GM19463 (cell line): ENCODE data around the gene MSRB1.

ENCODE experiments used
- ATAC-seq: cut with Tn5 transposase; IDR thresholded peaks from one replicate; pipeline ENCODE4 v1.9.1; 2021; ENCODE audit warnings: mild to moderate bottlenecking, moderate library complexity; ENCODE audit not compliant: unreplicated experiment

MSRB1 gene

DNA sequence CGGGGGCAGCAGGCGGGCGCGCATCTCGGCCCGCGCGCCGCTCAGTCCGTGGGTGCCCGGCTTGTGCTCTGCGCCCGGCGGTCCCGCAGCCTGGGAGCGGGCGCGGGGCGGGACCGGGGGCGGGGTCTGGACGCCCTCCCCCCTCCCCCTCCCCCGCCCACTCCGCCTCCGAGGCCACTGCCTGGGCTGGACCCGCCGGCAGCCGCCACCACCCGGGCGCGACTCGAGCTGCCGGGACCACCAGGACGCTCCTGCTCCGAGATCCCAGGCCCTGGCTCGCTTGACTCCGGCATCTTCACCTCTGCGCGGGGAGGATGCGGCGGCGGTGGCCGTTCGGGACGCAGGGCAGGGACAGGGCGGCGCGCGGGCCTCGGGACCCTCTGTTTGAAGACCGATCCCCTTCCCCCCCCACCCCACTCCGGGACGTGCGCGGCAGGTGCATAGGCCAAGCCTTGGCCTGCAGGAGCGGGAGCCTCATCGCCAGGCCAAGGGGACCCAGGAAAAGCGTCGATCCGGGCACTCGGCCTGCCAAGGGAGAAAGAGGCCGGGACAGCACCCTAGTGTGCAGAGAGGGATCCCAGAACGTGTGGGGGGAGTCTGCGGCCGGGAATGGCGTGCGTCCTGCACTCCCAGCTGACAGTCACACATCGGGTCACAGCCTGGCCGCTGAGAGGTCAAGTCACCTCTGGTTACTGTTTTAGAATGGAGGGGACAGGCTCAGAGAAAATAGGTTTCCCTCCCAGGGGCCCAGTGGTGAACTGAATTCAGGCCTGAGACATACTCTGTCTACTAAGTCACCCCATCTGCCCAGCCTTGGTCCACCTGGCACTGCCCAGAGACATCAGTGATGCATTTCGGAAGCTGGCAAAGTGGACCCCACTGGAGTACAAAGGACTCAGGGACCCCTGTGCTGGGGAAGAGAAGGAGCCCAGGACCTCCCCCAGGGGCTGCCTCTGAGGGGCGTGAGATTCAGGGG, 24.4 kb downstream of the MSRB1 start, which contains the start of gene HS3ST6:
Gene HS3ST6 (minus strand): TSS at position 65 of the 976 bp plus-strand sequence. CDS start 92 bp downstream, outside the sequence.
- ATAC-seq = no peak

DNA sequence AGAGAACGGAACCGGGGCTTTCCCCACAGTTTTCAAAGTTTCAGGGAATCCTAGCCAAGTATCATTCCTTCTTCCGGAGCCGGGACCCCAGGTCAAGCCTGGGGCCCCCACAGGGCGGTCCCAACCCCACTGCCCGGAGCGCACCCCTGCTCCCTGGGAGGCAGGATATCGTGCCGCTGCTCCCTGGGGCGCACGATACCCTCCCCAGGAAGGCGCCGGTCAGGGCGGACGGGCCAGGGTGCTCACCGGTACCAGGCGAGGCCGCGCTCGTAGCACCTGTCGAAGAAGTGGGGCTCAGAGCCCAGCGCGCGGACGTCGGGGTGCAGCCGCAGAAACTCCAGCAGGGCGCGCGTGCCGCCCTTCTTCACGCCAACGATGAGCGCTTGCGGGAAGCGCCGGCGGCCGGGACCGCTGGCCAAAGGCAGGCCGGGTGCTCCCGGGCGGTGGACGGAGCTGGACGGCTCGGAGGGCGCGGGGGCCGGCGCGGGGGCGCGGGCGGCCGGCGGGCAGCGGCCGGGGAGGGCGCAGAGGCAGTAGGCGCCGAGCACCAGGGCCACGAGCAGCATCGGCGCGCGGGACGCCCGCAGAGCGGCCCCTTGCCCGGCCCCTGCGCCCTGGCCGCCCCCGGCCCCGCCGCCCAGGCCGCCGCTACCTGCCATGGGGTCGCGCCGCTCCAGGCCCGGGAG, 25.2 kb downstream of the MSRB1 start:
- ATAC-seq = no peak

DNA sequence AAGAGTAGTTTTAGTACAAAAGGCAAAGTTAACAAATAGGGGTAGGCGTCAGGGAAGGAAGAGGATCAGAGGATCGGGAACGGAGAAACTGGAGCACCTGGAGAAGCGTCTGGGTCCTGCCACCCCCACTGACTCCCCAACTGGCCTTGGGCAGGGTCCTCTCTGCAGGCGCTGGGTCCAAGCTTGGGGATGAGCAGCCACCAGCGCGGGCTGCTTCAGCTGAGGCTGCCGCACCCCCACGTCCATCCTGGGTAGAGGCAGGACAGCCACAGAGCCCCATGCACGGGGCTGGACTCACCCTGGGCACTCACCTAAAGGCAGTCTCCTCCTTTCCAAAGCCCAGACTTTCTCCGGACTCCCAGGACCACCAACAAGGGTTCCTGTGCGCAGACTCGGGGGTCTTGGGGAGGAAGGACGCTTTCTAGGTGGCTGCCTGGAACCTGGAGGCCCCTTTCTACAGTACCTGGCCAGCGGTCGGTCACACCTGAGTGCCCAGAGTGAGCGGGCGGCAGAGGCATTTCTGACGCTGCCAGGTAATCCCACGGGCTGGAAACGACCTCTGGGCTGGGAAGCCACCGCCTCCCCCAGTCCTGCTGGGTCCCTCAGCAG, 25.8 kb downstream of the MSRB1 start:
- no peak for ATAC-seq

DNA sequence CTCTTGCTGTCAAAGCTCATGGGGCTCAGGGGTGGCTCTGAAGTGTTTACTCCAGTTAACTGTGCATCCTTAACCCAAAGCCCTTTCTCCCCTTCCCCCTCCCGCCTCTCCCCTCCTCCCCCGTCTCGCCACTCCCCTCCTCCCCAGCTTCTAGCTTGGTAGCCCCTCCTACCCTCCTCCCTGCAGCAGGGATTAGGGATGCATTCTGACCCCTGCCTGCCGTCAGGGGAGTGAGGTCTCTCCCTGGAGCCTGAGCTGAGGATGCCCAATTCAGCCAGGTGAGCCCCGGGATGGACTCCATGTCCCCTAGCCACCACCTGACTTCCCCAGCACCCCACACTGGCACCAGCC, 26.4 kb downstream of the MSRB1 start:
- ATAC-seq = no peak

DNA sequence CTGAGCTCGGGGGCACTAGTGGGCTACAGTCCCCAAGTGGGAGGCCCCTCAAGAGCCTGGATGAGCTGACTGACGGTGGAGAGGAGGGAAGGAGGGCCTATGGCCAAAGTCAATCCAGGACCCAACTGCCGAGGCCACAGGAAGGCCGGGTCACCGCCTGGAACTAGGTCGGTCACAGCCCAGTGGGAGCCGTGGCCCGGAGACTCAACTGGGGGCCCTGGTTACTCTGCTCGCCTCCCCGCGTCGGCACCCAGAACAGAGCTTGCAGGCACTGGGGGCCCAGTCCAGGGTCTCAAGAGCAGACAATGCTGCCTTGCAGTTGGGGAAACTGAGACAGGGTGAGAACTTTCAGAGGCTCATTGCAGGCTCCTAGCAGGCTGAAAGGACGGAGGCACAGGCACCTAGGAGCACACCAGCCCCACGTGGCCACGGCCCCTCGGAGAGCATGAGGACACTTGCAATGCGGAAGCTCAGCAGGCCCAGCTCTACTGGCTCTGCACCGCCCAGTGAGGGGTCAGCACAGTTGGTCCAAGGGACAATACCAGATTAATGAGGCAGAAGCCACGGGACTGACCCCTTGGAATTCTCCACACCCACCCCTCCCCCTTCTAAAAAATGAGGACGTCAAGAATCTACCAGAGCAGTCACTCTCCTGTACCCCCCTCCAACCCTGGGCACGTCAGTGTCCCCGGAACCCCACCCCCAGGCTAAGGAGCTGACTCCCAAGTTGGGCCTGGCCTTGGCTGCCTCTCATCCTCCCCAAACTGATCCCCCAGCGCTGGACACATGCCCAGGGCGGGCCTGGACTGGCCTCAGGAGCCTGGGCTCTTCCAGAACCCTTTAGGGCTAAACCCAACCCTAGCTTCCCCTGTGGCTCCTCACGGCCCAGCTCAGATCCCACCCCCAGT, 27.0 kb downstream of the MSRB1 start:
- ATAC-seq = no peak

DNA sequence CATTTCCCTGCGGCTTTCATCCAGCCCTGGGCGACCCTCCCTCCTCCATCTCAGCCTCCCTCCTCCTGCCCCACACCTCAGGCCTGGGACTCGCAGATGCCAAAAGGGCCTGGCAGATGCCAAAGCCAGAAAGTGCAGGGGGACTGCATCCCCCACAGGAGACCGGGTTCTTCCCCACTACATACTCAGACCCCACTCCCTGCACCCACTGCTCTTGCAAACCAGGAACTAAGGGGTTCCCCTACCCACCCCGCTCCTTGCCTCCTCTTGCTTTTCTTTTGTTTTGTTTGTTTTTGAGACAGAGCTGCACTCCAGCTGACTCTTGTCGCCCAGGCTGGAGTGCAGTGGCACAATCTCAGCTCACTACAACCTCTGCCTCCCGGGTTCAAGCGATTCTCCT, 28.0 kb downstream of the MSRB1 start:
- ATAC-seq = no peak

DNA sequence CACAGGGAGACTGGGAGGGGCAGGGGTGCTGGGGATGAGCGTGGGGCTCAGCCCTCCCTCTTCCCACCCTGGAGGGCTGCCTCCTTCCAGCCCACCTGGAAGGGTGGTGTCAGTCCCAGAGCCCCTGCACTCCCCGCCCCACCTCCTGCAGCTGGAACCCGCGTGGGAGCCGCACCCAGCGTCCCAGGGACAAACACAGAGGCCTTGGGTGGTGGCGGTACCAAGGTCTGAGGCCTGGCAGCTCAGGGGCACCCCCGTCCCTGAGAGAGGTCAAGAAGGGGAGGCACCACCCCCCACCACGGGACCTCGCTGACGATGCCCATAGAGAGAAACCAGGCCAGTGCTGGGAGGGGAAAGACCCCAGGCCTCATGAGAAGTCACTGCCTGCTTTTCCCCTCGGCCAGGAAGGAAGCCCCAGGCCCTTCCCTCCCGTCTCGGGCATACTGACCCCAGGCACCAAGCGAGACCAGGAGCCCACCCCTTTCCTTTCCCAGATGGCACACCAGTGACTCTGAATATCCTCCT, 28.9 kb downstream of the MSRB1 start:
- no peak for ATAC-seq

DNA sequence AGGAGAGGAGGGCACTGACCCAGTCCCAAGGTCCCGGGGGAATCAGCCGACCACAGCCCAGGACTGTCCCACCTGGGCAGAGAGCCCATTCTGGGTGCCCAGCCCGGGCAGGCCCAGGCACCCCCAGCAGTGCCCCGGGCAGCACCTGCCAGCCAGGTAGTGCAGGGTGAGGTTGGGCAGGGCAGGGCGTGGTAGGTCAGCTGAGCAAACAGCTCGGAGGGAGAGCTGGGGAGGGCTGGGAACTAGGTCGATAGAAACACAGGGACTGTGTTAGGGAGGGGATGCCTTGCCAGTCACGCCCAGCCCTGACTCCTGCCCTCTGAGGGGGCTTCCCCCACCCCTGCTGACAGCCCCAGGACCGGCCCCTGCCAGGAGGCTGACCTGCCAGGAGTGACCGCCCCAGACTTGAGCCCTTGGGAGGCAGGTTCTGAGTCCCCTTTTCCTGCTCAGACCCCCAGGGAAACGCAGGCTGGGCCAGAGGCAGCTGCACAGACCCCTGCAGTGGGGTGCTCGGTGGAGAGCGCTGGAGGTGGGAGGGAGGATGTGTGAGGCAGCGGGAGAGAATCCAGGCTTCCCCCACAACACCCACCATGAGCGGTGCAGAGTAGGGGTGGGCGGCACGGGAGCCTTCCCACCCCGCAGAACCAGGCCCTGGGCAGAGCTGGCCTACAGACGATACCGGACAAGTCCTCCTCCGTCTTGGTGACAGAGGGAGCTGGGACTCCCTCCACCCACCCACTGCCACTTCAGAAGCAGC, 29.5 kb downstream of the MSRB1 start:
- no peak for ATAC-seq

DNA sequence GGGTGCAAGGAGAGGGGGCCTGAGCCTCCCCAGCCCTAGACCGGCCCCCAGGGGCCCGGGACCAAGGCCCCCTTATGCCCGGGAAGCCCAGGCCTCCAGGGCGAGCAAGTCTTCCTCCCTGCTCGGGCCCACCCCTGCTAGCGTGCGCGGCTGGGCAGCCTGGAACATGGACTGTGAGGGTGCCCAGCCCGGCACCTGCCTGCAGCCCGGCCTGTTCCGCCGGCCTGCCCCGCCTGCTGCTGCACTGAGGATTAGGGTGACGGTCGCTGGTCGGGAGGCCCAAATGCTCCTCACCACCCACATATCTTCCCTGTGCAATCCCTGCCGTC, 30.8 kb downstream of the MSRB1 start:
- ATAC-seq = no peak

DNA sequence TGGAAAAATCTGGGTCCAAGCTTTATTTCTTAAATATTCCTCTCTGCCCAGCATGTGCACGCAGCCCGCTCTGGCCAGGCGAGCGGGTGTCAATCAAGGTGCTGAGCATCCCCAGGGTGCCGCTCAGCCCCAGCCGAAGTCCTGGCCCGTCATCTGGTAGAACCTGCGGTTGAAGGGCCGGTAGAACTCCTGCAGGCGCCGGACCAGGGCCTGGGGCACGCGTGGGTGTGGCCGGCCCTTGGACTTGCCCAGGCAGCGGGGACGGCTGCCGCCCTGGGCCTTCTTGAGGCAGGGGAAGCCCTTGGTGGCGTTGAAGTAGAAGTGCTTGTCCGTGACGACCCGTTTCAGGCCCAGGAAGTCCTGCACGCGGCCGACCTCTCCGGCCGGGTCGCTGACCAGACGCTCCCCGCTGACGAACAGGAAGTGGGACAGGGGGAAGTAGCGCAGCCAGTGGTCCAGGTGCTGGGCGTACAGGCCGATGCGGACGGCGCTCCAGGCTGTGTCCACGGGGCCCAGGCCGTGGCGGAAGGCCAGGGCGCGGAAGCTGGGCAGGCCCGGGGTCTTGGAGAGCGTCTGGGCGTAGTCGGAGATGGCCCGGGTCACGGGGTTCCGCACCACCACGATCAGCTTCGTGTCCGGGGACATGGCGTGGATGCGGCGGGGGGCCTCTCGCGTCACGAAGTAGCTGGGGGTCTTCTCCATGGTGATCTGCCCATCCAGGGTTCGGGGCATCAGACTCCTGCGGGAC, 31.4 kb downstream of the MSRB1 start:
- no peak for ATAC-seq

DNA sequence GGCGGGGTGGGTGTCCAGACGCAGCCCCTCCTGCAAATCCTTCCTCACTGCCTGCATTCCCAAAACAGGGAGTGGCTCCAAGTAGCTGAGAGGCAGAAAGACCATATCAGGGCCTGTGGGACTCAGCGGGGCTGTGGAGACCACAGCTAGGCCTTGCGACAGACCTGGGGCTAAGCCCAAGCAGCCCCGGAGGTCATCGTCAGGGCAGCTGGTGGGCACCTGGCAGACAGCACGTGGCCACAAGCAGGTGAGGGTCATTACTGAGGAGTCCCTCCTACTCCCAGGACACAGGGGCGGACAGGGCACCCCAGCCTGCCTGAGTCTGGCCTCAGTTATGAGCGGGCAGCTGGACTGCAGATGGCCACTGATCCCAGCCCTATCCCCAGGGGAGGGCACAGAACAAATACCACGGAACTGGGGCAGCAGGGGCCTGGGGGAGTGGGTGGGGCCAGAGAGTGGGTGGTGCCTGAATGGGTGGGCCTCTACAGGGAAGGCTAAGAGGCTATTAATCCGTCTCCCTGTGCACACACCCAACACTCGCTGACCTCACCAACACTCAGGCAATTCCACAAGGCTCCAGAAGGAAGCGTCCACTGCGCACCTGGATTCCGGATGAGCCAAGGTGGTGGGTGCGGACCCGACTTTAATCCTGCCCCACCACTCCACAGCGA, 33.3 kb downstream of the MSRB1 start:
- no peak for ATAC-seq

DNA sequence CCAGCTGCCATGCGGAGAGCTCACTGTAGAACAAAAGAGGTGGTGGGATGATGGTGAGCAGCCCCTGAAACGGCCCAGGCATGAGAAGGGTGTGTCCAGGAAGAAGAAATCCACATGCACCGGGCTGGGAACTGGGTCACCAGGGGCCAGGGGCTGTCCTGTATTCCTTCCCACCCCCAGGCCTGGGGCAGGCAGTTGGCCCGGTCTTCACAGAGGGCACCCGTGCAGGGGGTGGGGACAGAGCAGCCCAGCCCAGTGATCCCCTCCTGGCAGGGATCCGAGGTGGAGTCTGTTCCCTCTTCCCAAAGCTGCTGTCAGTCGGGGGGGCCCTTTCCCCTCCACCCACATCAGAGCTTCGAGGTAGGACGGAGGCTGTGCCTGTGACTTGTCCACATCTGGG, 34.0 kb downstream of the MSRB1 start:
- ATAC-seq = no peak

DNA sequence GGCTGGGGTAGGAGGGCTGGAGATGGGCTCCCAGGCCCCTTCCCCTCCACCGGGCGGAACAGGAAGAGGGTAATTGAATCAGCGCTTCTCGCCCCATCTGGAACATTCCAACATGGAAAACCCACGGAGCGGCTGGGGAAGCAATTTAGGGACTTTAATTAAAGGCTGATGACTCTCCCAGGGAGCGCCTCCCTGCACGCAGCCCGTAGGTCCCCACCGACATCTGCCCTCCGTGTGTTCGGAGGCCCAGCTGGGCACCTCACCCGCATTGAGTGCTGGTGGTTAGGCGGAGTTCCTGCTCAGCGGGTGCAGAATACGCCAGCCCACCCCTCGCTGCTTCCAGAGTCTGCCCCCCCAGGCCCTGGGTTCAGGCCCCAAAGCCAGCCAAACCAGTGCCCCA, 34.8 kb downstream of the MSRB1 start:
- ATAC-seq = no peak

DNA sequence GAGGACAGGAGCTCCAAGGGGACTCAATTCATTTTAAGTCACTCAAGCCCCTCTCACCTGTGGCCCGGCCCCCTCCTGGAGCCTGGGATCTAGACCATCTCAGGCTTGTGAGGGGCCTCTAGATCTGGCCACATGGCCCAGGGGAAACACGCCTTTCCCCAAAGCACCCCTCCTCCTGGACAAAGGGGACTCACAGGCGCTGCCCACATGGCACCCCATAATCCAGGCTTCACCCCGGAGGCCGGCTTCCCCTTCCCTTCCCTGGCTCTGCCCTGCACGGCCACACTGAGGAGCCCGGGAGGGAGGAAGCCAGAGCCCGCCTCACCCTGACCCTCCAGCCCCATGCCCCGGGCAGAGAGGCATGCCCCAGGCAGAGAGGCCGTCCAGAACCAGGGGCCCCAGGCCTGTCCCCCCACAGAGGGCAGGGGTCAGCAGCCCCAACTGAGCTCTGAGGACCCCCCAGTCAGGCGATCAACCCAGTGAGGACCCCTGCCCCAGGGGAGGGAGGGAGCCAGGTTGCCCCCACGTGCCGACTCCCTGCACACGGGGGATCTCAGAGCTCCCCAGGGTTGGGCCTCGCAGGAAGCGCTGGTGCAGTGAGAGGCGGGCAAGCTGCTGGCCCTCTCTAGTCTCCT, 35.7 kb downstream of the MSRB1 start:
- no peak for ATAC-seq

DNA sequence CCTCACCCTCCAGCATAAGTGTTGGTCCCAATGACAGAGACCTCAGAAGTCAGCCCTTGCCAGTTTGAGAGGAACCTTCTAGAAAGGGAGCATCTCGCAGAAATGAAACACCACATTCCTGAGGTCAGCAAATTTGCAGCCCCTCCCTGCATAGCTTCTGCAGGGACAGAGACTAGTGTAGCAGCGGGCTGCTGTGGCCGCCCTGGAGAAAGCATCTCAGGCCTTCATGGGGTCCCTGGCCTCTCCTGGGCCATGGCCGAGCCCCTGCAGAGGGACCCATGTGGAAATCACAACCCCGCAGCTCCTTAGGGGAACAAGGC, 36.2 kb downstream of the MSRB1 start:
- no peak for ATAC-seq

DNA sequence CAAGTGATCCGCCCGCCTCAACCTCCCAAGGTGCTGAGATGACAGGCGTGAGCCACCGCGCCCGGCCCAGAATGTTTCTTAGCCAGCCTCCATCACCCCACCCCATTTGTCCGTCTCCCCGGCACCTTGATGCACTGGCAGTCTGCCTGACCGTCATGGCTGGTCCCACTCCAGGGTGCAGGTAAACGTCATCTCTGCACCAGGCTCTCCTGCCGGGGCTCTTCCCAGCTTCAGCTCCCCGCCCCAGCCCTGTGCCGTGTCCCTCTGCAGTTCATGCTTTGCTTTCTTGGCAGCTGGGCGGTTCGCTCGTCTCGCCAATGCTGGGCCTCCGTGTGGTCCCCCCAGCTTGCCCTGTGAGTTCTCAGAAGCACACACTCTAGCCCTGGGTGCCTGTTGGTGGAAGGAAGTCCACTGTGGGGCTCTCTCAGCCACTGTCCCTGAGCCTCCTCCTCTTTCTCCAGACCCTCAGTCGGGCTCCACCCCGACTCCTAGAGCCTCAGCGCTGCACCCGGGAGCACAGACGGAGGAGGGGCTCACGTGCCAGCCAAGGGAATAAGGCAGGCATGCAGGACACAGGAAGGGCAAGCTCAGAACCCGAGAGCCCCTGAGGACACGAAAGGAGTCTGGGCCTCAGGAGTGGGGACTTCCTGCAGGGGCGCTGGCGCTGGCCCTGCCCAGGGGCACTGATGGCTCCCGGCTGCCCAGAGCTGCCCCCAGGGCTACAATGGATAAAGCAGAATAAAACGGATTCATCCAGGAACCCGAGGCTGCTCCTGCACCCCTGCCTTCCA, 36.7 kb downstream of the MSRB1 start:
- ATAC-seq = no peak
